GM12873 (cell line): ENCODE data around the gene CD248.
A peak's percentile ranks its signal among the peaks of the same experiment; 100 is the strongest.

ENCODE experiments used
- CTCF ChIP-seq: IDR thresholded peaks from 2 replicates; pipeline ENCODE4 v1.5.1; 2012; ENCODE audit warnings: low read depth, mild to moderate bottlenecking, moderate library complexity, low read length, control low read depth; ENCODE audit not compliant: insufficient read depth; ENCODE audit errors: missing control alignments

Gene CD248

DNA sequence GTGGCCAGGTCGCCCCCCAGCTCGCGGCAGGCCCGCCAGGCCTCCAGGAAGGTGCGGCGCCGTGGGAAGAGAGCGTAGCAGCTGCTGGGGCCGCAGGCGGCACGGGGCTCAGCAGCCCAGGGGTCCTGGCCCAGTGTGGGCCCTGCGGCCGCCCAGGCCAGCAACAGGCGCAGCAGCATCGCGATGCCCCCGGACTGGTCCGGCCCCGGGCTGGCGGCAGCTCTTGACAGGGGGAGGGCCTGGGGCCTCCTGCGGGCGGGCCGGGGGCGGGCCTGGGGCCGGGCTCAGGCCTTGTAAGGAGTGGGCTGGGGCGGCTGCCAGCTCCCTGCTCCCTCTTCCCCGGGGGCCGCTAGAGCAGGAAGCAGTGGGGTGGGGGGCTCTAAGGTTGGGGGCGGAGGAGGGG is at the start of gene CD248:
Gene CD248, minus strand, starts transcription at position 196 of the 403 bp plus-strand sequence. Its CDS starts 17 bp downstream, at position 179.
- TF ChIP-seq CTCF: no peak

- TF ChIP-seq CTCF: no peak
Observed at GRCh38 chr11:66365711-66366619, 49.1 kb upstream of the CD248 start.

GRCh38 chr11:66365166-66365565 is 48.3 kb upstream of the CD248 start:
- no peak for TF ChIP-seq CTCF

DNA sequence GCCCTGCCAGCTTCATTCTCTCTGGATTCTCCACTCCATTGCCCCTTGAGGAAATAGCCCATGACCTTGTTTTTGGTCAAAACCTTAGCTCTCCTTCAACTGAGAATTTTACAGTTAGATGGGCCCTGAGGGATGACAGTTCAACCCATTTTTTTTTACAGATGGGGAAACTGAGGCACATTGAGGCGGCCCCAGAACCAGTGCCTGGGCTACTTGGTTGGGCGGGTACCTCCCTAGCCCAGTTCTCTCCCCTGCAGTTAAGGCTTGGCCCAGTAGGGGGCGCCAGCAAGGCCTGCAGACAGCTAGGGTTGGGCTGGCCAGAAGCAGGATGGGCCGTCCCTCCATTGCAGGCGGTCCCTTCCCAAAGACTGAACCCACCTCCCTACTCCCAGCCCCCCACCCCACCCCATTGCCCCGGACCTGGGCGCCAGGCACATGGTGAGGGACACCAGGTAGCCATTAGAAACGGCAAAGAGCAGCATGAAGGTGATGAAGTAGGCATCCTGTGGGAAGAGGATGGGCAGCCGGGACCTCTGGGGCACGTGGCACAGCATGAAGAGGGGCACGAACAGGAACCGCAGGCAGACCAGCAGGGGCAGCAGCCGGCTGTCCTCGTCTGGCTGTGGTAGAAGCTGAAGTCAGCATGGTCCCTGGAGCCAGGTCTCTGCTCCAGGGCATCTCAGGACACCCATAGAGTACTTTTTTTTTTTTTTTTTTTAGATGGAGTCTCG is 47.1 kb upstream of the CD248 start:
- TF ChIP-seq CTCF: peak; percentile 94

- TF ChIP-seq CTCF: no peak
Observed at GRCh38 chr11:66363187-66363601, 46.4 kb upstream of the CD248 start.

- TF ChIP-seq CTCF: no peak
Observed at GRCh38 chr11:66362481-66363147, 45.8 kb upstream of the CD248 start.

DNA sequence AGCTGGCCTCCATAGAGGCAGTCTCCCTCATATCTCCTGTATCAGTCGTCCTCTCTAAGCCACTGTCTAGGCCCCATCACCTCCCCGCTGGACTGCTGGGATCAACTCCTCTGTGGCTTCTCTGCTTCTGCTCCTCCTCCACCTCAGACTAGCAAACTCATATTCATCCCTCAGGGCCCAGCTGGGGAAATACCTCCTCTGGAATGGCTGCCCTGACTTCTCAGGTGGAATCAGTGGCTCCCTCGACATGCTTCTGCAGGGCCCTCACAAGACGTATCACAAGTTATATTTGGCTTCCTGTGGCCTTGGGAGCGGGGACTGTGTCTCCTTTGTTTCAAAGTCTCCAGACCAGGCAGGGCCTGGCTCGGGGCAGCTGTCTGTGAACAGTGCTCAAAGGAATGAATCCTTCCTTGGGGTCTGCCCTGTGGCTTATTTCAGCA is 44.7 kb upstream of the CD248 start:
- TF ChIP-seq CTCF: no peak
